ENCODE data around the gene COBL. TPM values are rescaled to one million over a fixed set of nuclear protein-coding genes. Genes with fewer than 3 reads are reported as not detected.

COBL gene
- total and polyA plus RNA-seq, 2 of the 4 experiments (the other 2 are of a cell fraction) = under 0.01 TPM; not detected in 1

- DNase-seq (no peak), ATAC-seq (ENCODE audit: low read depth) (no peak)
- Histone ChIP-seq H4K5ac (ENCODE audit: low read depth, low read length) (no peak overlapping the region), H4K91ac (ENCODE audit: insufficient read depth, low read depth, low read length) (no peak overlapping the region), H3K4ac (ENCODE audit: low read depth, low read length) (no peak overlapping the region), H3K9me3 (ENCODE audit: control insufficient read depth, insufficient read depth, low read length) (peaks cover 14% of the 10 kb centered on the region), H3K36me3 (ENCODE audit: control insufficient read depth, insufficient read depth, low read length) (no peaks in the 10 kb centered on the region), H2AK5ac (ENCODE audit: low read depth, low read length) (no peak overlapping the region), H3K9me1 (ENCODE audit: insufficient read depth, low read length) (no peaks in the 10 kb centered on the region), H3K14ac (replicated peaks; ENCODE audit: low read depth, low read length) (no peak overlapping the region), H2BK5ac (ENCODE audit: low read depth, low read length, poor library complexity, severe bottlenecking) (no peak overlapping the region), H2AK9ac (replicated peaks; ENCODE audit: low read depth, low read length, poor library complexity) (no peak overlapping the region), H3K4me2 (ENCODE audit: low read depth, low read length) (no peak overlapping the region), H3K9ac (ENCODE audit: low read depth, low read length) (no peak overlapping the region), H3K23ac (ENCODE audit: low read depth, low read length) (no peak overlapping the region), H4K20me1 (ENCODE audit: insufficient read depth, low read length) (no peaks in the 10 kb centered on the region), H3K4me1 (ENCODE audit: control insufficient read depth, insufficient read depth, low read length) (no peaks in the 10 kb centered on the region), H3K79me1 (ENCODE audit: low read depth in 1 of 2, low read length in 2 of 2) (no peaks in the 10 kb centered on the region), H3K18ac (ENCODE audit: low read depth, low read length) (no peak overlapping the region), H3K4me3 (ENCODE audit: insufficient read depth, low read depth, low read length) (no peak overlapping the region), H3K27me3 (ENCODE audit: control insufficient read depth, insufficient read depth, low read length) (no peaks in the 10 kb centered on the region), H4K8ac (ENCODE audit: low read depth in 2 of 2, low read length in 2 of 2) (no peak overlapping the region), H3K27ac (ENCODE audit: insufficient read depth, low read length) (no peak overlapping the region), H2BK120ac (ENCODE audit: low read depth, low read length) (no peak overlapping the region), H2AFZ (replicated peaks; ENCODE audit: low read length, poor library complexity) (no peak overlapping the region), H2BK15ac (ENCODE audit: low read depth, low read length) (no peak overlapping the region), H2BK20ac (ENCODE audit: low read depth, low read length) (no peak overlapping the region), H3K56ac (ENCODE audit: extremely low read depth, insufficient read depth, low read length) (no peak overlapping the region)
- POLR2A ChIA-PET (ENCODE audit: unreplicated experiment) = no interaction called here
- 50% methylated on average over 9 of the region's 12 CpGs; no CpG with 5 or more reads in 1 of the 2 experiments for WGBS, 2 experiments (ENCODE audit: extremely low coverage in 2 of 2, insufficient read length in 1 of 2)
- dilution Hi-C loops (cut with HindIII; ENCODE audit: low sequenced_read_pairs, unreplicated experiment) = no loop called here
- in situ Hi-C loops (cut with MboI; ENCODE audit: low sequenced_read_pairs) = no loop called here
- CTCF ChIA-PET = no interaction called here
- TF ChIP-seq, protein P1, sequence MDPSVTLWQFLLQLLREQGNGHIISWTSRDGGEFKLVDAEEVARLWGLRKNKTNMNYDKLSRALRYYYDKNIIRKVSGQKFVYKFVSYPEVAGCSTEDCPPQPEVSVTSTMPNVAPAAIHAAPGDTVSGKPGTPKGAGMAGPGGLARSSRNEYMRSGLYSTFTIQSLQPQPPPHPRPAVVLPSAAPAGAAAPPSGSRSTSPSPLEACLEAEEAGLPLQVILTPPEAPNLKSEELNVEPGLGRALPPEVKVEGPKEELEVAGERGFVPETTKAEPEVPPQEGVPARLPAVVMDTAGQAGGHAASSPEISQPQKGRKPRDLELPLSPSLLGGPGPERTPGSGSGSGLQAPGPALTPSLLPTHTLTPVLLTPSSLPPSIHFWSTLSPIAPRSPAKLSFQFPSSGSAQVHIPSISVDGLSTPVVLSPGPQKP (IDR thresholded peaks at IDR 0.05; ENCODE audit: borderline replicate concordance, low read depth, low read length) = no peak
- TF ChIP-seq SMC3 (IDR thresholded peaks at IDR 0.05; ENCODE audit: low read depth, low read length) = no peak
- no peak for TF ChIP-seq MXI1 (IDR thresholded peaks at IDR 0.05; ENCODE audit: borderline replicate concordance, low read depth, low read length)
- TF ChIP-seq USF2 (IDR thresholded peaks at IDR 0.05; ENCODE audit: low read depth, low read length) = no peak
- intact Hi-C loops (cut with micrococcal nuclease) = no loop called here
- no TSS peak for BruUV-seq (replicated peaks)
Measured at GRCh38 chr7:51356849-51357516, 40.4 kb upstream of the COBL start.

Measured in IMR-90 (cell line).